Keratinocyte (primary cell): Measurements from ENCODE around the gene ABCD2. TPM values are rescaled to one million over a fixed set of nuclear protein-coding genes. Genes with fewer than 3 reads are reported as not detected.
"Not testable (repeated sequence)": the region's sequence is repeated elsewhere in the genome, so short reads cannot be mapped to it uniquely, and the experiment has no call there.

Source experiments
- DNase-seq: peaks from one replicate; pipeline ENCODE4 v3.0.0-alpha.2; 2011; ENCODE audit warnings: low read depth, missing footprints, low spot score
- FAIRE-seq: peaks from 2 replicates; lab custom pipeline; 2011; peaks lifted over from hg19 to GRCh38; lab: Jason Lieb, UNC
- H2AFZ ChIP-seq: 2 replicates; pipeline ENCODE4 v1.6.0; 2012; ENCODE audit warnings: low read length, control low read depth, inconsistent platforms; ENCODE audit not compliant: control insufficient read depth
- H3K27ac ChIP-seq: 2 replicates; pipeline ENCODE4 v1.5.1; 2011; ENCODE audit warnings: low read length; ENCODE audit not compliant: control insufficient read depth, insufficient read depth
- H3K27me3 ChIP-seq: 3 replicates; pipeline ENCODE4 v1.6.0; 2011; ENCODE audit warnings: low read length; ENCODE audit not compliant: control insufficient read depth, insufficient read depth; ENCODE audit errors: extremely low read depth
- H3K36me3 ChIP-seq, 2 experiments: 2 replicates in 1 of 2; 3 replicates in 1 of 2; pipeline ENCODE4 v1.5.1; 2011; ENCODE audit warnings: low read length in 2 of 2, mild to moderate bottlenecking in 1 of 2; ENCODE audit not compliant: control insufficient read depth in 2 of 2, insufficient read depth in 2 of 2; ENCODE audit errors: extremely low read depth in 1 of 2
- H3K4me1 ChIP-seq: 3 replicates; pipeline ENCODE4 v1.5.1; 2011; ENCODE audit warnings: low read length; ENCODE audit not compliant: control insufficient read depth, insufficient read depth; ENCODE audit errors: extremely low read depth
- H3K4me2 ChIP-seq: 3 replicates; pipeline ENCODE4 v1.6.0; 2011; ENCODE audit warnings: low read depth, low read length; ENCODE audit not compliant: control insufficient read depth, insufficient read depth; ENCODE audit errors: extremely low read depth
- H3K4me3 ChIP-seq, 3 experiments: fragments of 200-600 bp in 1 of 3; sonication (generic) in 1 of 3; 2 replicates in 2 of 3; 3 replicates in 1 of 3; pipeline ENCODE4 v1.5.1; 2011 to 2016; ENCODE audit warnings: low read length in 3 of 3, mild to moderate bottlenecking in 3 of 3, control low read depth in 2 of 3, inconsistent platforms in 1 of 3, low read depth in 1 of 3, mixed read lengths in 1 of 3, mixed run types in 1 of 3, moderate library complexity in 1 of 3; ENCODE audit not compliant: control insufficient read depth in 2 of 3, insufficient read depth in 2 of 3; ENCODE audit errors: extremely low read depth in 1 of 3
- H3K79me2 ChIP-seq: 2 replicates; pipeline ENCODE4 v1.6.0; 2012; ENCODE audit warnings: low read length; ENCODE audit not compliant: control insufficient read depth, insufficient read depth
- H3K9ac ChIP-seq: 3 replicates; pipeline ENCODE4 v1.6.0; 2011; ENCODE audit warnings: low read length; ENCODE audit not compliant: control insufficient read depth, insufficient read depth; ENCODE audit errors: extremely low read depth
- H3K9me1 ChIP-seq: 3 replicates; pipeline ENCODE4 v1.6.0; 2011; ENCODE audit warnings: low read length; ENCODE audit not compliant: control insufficient read depth, insufficient read depth; ENCODE audit errors: extremely low read depth
- H3K9me3 ChIP-seq: 2 replicates; pipeline ENCODE4 v1.5.1; 2012; ENCODE audit warnings: low read depth, low read length; ENCODE audit not compliant: control insufficient read depth
- H4K20me1 ChIP-seq: 3 replicates; pipeline ENCODE4 v1.6.0; 2011; ENCODE audit warnings: low read length; ENCODE audit not compliant: control insufficient read depth, insufficient read depth; ENCODE audit errors: extremely low read depth
- EZH2 ChIP-seq: IDR thresholded peaks from one replicate; pipeline ENCODE4 v1.6.1; 2012; ENCODE audit warnings: inconsistent platforms, mild to moderate bottlenecking, low read length, moderate library complexity
- dilution Hi-C: fragments of 300-500 bp; cut with MboI; formaldehyde crosslinking; loops from one replicate; pipeline ENCODE4 v1.7.0; 2020; ENCODE audit warnings: low sequenced_read_pairs; ENCODE audit not compliant: extremely low pct_ligation_motif_present
- polyA plus RNA-seq, 5 experiments: library from polyadenylated mRNA; depleted of rRNA in 3 of 5; stranded (reverse) in 3 of 5; stranded (forward) in 1 of 5; unstranded in 1 of 5; fragments of >200 nt; gene quantifications; 1 replicate in 1 of 5; 2 replicates in 3 of 5; 3 replicates in 1 of 5; pipeline versions ENCODE4 v1.2.1 to v1.2.3, GENCODE V29; 2011 to 2012; ENCODE audit warnings: missing spikeins in 2 of 5, low read depth in 1 of 5, low replicate concordance in 1 of 5
- TF ChIP-seq, protein P1 (sequence below), 3 experiments: IDR thresholded peaks in 1 of 3; conservative IDR thresholded peaks in 1 of 3; optimal IDR thresholded peaks in 1 of 3; 2 replicates in 2 of 3; 3 replicates in 1 of 3; pipeline versions ENCODE3 to v1.5.1; 2011; ENCODE audit warnings: low read length in 3 of 3, mild to moderate bottlenecking in 3 of 3, moderate library complexity in 2 of 3, control low read depth in 1 of 3, inconsistent platforms in 1 of 3; ENCODE audit not compliant: insufficient read depth in 2 of 3; ENCODE audit errors: extremely low read depth in 1 of 3

Gene ABCD2
- polyA plus RNA-seq, 1 donor (not counting 4 experiments of a cell fraction or from before 2014, with no cell fraction given) = 0.03 TPM

DNA sequence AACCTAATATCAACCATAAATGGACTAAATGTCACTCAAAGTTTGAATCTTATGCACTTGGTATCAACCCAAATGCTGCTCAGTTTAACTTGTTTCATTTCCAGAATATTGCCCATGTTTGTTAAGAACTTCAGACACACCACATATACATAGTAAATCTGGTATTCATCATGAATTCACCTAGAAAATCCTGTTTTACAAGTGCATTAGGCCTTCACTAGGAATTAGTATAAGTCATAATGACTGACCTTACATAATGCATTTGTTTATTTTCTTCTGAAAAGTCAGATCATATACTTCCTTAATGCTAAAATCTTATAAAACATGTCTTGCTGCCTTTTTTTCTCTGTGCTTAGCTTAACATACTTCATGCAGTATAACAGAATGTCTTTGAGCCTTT, 66.1 kb downstream of the ABCD2 start:
- DNase-seq (no peak), FAIRE-seq (no peak)
- no peaks in the 10 kb centered on the region for H3K9me1 ChIP-seq
- H3K4me1 ChIP-seq = no peaks in the 10 kb centered on the region
- H3K36me3 ChIP-seq = no peaks in the 10 kb centered on the region
- dilution Hi-C loops = no loop called here
- H3K9me3 ChIP-seq = no peaks in the 10 kb centered on the region
- H3K27ac ChIP-seq = no peak overlapping the region
- no peak overlapping the region for H2AFZ ChIP-seq
- no peak overlapping the region for H3K9ac ChIP-seq
- H3K79me2 ChIP-seq = no peaks in the 10 kb centered on the region
- TF ChIP-seq EZH2 = no peak
- no peaks in the 10 kb centered on the region for H4K20me1 ChIP-seq
- H3K4me2 ChIP-seq = no peak overlapping the region
- H3K27me3 ChIP-seq = no peaks in the 10 kb centered on the region
- H3K4me3 ChIP-seq = no peak overlapping the region

DNA sequence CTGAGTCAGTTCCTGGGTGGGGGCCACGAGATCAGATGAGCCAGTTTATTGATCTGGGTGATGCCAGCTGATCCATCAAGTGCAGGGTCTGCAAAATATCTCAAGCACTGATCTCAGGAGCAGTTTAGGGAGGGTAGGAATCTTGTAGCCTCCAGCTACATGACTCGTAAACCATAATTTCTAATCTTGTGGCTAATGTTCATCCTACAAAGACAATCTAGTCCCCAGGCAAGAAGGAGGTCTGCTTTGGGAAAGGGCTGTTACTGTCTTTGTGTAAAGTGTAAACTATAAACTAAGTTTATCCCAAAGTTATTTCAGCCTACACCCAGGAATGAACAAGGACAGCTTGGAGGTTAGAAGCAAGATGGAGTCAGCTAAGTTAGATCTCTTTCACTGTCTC, 75.4 kb downstream of the ABCD2 start:
- H3K9me3 ChIP-seq, DNase-seq, H3K36me3 ChIP-seq, H2AFZ ChIP-seq, FAIRE-seq, H3K27ac ChIP-seq, H3K4me2 ChIP-seq, H3K9me1 ChIP-seq, H3K4me1 ChIP-seq, dilution Hi-C loops, H3K27me3 ChIP-seq, H4K20me1 ChIP-seq, H3K4me3 ChIP-seq, H3K9ac ChIP-seq, H3K79me2 ChIP-seq: not testable (repeated sequence)

DNA sequence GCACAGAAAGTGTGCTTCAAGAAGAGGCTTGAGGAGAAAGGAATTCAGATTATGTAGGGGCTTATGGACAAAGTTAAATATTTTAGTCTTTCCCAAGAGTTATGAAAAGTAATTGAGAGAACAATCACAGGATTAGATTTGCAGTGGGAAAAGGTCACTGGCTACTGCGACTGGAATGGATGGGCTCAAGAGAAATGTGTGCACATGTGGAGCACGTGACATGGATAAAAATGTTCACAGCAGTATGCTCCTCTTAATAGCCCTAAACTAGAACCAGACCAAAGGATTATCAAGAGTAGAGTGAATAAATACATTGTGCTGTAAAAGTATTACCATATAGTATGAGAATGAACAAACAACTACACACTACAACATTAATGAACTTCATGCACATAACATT, 78.1 kb downstream of the ABCD2 start:
- H3K4me1 ChIP-seq = no peaks in the 10 kb centered on the region
- FAIRE-seq (no peak), DNase-seq (no peak)
- no peak overlapping the region for H3K4me3 ChIP-seq
- H3K36me3 ChIP-seq = no peaks in the 10 kb centered on the region
- H3K4me2 ChIP-seq = no peak overlapping the region
- no peaks in the 10 kb centered on the region for H4K20me1 ChIP-seq
- dilution Hi-C loops = no loop called here
- no peak overlapping the region for H3K9ac ChIP-seq
- TF ChIP-seq EZH2 = no peak
- TF ChIP-seq, protein P1, sequence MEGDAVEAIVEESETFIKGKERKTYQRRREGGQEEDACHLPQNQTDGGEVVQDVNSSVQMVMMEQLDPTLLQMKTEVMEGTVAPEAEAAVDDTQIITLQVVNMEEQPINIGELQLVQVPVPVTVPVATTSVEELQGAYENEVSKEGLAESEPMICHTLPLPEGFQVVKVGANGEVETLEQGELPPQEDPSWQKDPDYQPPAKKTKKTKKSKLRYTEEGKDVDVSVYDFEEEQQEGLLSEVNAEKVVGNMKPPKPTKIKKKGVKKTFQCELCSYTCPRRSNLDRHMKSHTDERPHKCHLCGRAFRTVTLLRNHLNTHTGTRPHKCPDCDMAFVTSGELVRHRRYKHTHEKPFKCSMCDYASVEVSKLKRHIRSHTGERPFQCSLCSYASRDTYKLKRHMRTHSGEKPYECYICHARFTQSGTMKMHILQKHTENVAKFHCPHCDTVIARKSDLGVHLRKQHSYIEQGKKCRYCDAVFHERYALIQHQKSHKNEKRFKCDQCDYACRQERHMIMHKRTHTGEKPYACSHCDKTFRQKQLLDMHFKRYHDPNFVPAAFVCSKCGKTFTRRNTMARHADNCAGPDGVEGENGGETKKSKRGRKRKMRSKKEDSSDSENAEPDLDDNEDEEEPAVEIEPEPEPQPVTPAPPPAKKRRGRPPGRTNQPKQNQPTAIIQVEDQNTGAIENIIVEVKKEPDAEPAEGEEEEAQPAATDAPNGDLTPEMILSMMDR (optimal IDR thresholded peaks at IDR 0.05 in 1 of 3, IDR thresholded peaks at IDR 0.05 in 1 of 3, conservative IDR thresholded peaks at IDR 0.05 in 1 of 3; ENCODE audit: extremely low read depth in 1 of 3, insufficient read depth in 2 of 3, low read length in 3 of 3) = no peak
- no peaks in the 10 kb centered on the region for H3K9me1 ChIP-seq
- H3K79me2 ChIP-seq = no peaks in the 10 kb centered on the region
- H3K27ac ChIP-seq = no peak overlapping the region
- H2AFZ ChIP-seq = no peak overlapping the region
- no peaks in the 10 kb centered on the region for H3K27me3 ChIP-seq
- no peaks in the 10 kb centered on the region for H3K9me3 ChIP-seq
